ENCODE measurements around the gene FAM210A.

GRCh38 chr18:13616041-13616440, 110.3 kb downstream of the FAM210A start:
- TF ChIP-seq MAZ (IDR thresholded peaks at IDR 0.05; ENCODE audit: borderline replicate concordance, low read depth, low read length) (no peak), POLR2A (IDR thresholded peaks at IDR 0.05; ENCODE audit: low read length) (no peak), CTCF (IDR thresholded peaks at IDR 0.05) (no peak), HDAC2 (IDR thresholded peaks at IDR 0.05) (no peak), CEBPB (IDR thresholded peaks at IDR 0.05) (no peak), TP53 (CRISPR knock-in tag; IDR thresholded peaks at IDR 0.05) (no peak), CHD2 (IDR thresholded peaks at IDR 0.05; ENCODE audit: low read length, partially characterized antibody) (no peak), RFX5 (IDR thresholded peaks at IDR 0.05) (no peak), JUNB (IDR thresholded peaks at IDR 0.05) (no peak)
